SW480 (cell line): ENCODE data around the gene MSX1.
"Not testable (repeated sequence)": the region's sequence is repeated elsewhere in the genome, so short reads cannot be mapped to it uniquely, and the experiment has no call there.

ENCODE experiments used
- DNase-seq: peaks from one replicate; pipeline ENCODE4 v3.0.0-alpha.2; 2016; ENCODE audit warnings: low spot score

Gene MSX1

DNA sequence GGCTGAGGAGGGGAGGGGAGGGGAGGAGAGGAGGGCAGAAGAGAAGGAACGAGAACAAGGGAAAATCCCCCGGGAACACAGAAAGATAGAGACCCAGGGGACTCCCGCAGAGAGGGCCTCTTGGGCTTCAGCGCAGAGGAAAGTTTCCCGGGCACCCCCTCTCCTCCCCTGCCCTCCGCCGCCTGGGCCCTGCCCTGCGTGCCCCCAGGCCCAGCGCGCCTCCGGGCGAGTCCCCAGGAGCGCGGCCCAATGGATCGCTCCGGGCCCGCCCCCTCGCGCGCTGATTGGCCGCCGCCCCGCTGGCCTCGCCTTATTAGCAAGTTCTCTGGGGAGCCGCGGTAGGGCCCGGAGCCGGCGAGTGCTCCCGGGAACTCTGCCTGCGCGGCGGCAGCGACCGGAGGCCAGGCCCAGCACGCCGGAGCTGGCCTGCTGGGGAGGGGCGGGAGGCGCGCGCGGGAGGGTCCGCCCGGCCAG, at the start of gene MSX1:
Gene MSX1, plus strand, starts transcription at position 341 of the 474 bp plus-strand sequence. CDS start 235 bp downstream, outside the sequence.
- peak; percentile 82 for DNase-seq

DNA sequence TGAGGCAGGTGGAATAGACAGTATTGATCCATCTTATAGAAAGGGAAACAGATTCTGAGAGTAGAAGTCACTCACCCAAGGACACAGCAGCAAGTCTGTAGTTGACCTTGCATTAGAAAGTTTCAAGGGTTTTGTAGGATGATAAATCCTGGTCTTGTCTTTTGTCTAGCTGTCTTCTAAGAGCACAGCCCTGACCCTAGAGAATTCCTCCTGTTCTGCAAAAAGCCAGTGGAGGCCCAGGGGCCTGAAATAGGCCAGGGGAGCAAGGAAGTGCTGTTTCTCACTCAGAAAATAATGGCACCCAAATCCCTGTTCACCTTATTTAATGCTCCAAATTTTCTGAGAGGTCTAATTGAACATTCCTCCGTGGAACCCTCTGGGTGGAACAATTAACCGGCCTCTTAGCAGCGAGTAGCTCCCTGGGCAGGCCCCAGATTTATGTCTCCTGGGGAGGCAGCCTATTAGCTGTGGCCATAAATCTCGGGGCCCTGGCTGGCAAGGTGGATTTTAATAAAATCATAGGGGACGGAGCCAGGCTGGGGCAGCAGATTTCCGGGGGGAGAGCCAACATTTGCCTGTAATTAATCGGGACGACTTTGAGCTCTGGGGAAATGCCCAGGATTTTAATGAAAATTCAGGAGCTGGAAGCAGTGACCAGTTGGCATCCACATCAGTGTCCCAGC, 49.2 kb upstream of the MSX1 start:
- no peak for DNase-seq

DNA sequence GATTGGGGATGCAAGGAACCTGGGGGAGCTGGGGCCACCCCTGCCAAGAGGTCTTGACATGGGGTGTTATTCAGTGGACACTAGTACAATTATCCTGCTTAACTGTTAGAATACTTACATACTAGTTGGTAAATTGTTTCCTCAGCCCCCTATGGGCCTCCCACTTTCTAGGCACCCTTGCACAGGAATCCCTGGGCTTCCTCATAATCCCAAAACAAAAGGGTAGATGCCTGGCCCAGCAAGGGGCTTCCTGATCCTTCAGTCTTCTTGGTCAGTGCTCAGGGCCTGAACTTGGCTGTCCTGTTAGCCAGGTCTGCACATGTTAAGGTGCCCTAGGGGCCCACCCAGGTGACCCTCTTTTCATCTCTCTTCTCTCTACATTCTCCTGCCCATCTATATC, 48.7 kb upstream of the MSX1 start:
- no peak for DNase-seq

DNA sequence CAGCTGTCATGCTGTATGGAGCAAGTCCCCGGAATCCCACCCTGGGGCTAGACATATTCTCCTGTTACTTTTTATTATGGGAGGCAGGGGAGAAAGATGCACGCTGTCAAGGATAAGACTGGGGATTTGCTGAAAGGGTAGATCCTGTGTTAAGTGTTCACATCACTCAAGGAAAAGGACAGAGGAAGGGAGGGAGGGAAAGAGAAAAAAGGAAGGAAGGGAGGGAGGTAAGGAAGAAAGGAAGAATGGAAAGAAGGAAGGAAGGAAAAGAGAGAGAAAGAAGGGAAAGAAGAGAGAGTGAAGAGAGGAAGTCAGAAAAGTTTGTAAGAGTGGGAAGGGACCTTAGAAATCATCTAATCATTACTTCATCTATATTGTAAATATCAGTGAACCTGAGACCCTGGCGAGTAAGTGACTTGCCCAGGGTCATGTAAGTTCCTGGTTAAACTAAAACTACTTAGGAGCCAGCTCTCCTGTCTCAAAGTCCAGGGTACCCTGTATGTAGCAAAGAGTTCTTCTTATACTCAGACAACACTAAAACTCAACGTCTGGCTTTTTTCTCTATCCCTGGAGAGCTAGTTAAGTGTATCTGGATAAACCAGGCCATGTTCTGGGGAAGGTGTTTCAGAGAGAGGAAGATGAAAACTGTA, 47.2 kb upstream of the MSX1 start:
- no peak for DNase-seq

DNA sequence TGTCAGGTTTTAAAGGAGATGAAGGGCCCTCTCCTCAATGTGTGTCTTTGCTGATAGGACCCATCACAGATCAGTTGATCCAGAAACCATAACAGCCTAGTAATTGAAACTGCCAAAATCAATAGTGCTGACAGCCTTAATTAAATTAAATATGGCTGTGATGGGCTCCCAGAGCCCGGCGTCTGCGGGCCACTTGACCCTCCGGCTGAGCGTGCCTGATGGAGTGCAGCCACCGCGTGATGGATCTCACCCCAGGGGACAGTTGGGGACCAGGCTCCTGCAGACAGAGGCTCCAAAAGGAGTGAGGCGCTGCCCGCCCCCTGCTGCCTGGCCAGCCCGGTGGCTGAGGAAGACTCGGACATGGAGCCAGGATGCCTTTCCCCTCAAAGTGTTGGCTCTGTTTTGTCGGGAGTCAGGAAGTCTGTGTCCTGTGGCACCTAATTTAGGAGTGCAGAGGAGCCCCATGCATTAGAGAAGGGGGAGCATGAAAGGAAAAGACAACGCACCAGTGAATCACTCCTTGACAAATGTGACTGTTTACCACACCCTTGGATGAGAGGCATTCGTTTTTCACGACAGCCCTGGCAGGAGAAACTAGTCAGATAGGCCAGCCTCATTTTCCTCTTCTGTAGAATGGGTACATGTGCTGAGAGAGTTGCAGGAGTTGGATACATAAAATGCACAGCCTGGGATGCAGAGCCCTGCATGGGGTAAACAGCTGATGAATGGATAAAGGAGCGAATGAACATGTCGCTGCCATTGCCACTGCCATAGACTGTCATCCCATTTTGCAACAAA, 40.9 kb upstream of the MSX1 start:
- DNase-seq: no peak

DNA sequence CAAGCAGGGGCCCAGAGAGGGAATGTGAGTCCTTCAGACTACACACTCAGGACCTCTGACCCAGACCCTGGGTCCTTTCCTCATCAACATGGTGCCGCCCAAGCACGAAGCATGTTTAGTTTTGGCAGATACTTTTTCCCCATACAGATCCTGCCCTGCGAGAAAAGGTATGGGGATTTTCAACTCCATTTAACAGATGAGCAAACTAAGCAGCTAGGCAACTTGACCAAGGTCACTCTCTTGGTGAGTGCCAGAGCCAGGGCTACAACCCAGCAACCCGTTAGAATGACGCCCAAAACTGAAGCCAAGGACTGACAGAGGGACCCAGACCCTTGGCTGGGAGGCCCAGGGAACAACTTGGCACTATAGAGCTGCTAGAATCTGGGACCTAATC, 40.3 kb upstream of the MSX1 start:
- DNase-seq: no peak

DNA sequence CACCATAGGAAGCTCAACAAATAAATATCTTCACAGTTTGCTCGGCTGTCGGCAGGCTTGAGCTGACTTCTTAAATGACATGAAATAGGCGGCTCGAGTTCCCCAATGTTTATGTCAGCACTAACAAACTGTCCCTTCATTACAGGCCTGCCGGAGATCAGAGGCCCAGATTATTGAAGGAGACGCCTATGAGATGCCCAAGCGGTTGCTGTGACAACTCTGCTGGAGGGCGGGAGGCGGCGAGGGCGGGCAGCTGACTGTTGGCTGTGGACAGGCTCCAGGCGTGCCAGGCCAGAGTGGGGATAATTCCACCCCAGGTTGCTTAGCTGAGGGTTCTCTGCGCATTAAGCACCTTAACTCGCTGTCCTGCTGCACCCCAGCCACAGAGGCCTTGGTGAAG, 39.2 kb upstream of the MSX1 start:
- no peak for DNase-seq

DNA sequence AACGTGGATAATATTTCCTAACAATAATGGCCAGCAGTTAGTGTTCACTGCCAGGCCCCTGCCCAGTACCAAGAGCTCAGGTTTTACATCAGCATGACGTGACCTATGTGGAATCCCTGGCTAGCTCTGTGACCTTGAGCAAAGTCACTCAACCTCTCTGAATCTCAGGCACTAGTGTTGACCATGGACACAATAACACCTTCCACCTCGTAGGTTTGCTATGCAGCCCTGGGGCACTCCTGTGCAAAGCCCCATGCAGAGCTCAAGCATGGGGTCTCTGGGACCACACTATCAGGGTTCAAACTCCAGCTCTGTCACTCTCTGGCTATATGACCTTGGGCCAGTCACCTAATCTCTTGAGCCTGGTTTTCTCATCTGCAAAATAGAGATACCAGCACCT, 38.7 kb upstream of the MSX1 start:
- DNase-seq: no peak

DNA sequence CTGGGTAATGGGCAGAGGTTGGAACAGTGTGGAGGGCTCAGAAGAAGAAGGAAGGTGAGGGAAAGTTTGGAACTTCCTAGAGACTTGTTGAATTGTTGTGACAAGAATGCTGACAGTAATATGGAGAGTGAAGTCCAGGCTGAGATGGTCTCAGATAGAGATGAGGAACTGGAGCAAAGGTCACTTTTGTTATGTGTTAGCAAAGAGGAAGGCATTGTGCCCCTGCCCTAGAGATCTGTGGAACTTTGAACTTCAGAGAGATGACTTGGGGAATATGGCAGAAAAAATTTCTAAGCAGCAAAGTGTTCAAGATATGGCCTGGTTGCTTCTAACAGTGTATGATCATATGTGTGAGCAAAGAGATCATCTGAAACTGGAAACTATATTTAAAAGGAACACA, 37.9 kb upstream of the MSX1 start:
- no peak for DNase-seq

DNA sequence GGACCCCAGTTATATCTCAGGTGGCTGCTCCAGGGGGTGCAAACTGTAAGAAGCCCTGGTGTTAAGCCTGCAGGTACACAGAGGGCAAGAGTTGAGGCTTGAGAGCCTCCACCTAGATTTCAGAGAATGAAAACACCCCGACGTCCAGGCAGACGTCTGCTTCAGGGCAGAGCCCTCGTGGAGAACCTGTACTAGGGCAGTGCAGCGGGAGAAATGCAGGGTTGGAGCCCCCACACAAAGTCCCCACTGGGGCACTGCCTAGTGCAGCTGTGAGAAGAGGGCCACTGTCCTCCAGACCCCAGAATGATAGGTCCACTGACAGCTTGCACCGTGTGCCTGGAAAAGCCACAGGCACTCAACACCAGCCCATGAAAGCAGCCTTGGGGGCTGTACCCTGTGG, 37.2 kb upstream of the MSX1 start:
- DNase-seq: not testable (repeated sequence)

DNA sequence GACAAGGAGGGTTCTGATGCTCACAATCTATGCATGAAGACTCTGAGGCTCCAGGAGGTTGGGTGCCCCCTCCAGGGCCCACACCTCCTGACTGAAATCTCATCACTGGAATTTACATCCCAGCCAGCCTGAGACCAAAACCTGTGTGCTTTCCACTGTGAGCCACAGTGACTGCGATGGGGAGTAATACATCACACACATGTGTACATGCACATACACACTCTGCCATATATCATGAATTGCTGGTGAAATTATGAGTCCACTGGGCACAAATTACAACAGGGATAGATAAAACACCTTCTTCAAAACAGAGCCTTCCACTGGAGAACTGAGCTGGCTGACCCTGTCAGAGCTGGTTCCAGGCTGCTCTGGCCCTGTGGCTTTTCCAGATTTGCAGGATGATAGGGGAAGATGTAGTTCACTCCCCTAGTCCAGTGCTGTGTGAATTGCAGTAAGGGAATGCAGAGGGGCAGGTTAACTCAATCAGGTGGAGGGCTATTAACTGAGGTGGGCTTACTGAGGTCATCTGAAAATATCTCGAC, 35.8 kb upstream of the MSX1 start:
- no peak for DNase-seq

DNA sequence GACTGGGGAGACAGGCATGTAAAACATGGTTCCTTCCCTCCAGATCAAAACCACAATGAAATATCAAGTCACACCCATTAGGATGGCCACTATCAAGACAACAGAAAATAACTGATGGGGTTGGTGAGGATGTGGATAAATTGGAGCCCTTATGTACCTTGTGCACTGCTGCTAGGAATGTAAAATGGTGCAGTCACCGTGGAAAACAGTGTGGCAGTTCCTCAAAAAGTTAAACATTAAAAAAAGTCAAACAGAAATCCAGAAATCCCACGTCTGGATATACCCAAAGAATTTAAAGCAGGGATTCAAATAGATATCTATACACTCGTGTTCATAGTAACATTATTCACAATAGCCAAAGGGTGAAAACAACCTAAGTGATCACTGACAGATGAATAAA, 35.2 kb upstream of the MSX1 start:
- DNase-seq: no peak

DNA sequence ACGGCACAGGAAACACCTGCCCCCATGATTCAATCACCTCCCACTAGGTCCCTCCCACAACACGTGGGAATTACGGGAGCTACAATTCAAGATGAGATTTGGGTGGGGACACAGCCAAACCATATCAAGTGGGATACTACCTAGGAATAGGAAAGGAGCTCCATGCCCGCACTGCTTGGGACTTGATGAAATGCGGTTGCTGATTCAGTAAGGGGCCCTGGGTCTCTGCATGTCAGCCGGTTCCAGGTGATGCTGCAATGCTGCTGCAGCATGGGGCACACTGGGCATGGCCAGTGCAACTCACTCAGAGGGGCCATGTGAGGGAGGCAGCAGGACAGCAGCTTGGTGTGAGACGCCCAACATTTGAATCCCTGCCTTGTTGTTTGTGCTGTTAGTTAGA, 34.0 kb upstream of the MSX1 start:
- no peak for DNase-seq

DNA sequence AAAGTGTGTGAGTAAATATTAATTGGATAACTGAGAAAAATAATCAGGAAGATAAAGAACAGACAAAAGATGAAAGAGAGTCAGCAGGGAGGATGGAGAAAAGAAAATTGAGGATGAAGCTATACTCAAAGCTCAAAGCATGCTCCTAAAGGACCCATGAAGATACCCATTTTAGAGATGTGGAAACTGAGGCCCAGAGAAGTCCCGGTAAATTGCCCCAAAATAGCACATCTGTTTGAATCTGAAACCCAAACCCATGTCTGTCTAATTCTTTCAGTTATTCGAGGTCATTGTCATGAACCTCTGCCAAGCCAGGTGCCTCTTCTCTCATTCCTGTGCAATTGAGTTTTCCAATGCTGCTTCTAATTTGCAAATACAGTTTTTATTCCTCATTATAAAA, 29.6 kb upstream of the MSX1 start:
- DNase-seq: no peak

DNA sequence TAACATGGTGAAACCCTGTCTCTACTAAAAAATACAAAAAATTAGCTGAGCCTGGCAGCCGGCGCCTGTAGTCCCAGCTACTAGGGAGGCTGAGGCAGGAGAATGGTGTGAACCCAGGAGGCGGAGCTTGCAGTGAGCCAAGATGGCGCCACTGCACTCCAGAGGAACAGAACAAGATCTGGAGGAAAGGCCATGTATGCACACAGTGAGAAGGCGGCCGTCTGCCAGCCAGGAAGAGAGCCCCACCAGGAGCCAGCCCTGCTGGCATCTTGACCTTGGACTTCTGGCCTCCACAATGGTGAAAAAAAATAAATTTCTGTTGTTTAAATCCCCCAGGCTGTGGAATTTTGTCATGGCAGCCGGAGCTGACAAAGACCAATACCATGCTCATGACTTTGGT, 28.2 kb upstream of the MSX1 start:
- DNase-seq: no peak

DNA sequence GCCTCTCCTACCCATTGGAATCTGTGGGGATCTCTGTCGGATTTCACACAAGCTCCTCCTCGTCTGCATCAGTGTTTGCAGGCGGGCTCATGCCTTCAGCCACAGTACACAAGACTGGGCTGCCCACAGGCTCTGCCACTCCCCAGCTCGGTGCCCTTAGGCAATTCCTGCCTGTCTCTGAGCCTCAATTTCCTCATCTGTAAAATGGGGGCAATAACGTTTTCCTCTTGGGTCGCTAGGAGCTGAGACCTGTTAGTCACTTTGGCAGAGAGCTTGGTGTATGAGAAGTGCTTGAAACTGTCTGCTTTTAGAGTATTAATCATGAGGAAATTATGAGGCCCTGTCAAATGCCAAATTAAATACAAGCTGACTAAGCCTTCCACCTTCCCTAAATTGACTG, 27.6 kb upstream of the MSX1 start:
- DNase-seq: no peak

DNA sequence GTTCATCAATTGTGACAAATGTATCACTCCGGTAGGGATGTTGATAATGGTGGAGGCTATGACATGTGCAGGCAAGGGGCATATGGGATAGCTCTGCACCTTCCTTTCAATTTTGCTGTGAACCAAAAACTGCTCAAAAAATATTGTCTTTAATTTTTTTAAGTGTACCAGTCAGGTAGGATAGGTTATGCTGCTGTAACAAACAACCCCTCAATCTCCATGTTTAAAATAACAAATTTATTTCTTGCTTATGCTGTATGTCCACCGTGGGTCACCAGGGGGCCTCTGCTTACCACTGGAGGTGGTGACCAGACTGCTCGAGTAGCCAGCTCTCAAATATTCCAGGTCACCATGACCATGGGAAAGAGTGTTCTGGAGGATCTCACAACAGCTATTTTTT, 23.4 kb upstream of the MSX1 start:
- no peak for DNase-seq

DNA sequence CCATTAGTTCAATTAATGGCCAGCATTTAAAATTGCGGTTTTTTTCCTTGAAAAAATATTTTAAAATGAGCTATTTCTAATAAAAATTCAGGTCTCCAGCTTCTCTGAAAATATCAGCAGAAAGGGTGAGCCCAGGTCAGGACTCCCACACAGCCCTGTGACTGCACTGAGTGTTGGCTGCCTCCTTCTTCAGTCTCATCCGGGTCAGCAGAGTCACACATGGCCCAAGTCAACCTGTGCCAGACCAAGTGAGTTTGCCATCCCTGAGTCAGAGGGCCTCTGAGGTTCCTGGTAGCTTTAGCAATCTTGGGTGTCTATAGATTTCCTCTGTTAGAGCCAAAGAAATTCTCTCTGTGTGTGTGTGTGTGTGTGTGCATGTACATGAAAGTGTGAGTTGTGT, 22.1 kb upstream of the MSX1 start:
- DNase-seq: no peak

DNA sequence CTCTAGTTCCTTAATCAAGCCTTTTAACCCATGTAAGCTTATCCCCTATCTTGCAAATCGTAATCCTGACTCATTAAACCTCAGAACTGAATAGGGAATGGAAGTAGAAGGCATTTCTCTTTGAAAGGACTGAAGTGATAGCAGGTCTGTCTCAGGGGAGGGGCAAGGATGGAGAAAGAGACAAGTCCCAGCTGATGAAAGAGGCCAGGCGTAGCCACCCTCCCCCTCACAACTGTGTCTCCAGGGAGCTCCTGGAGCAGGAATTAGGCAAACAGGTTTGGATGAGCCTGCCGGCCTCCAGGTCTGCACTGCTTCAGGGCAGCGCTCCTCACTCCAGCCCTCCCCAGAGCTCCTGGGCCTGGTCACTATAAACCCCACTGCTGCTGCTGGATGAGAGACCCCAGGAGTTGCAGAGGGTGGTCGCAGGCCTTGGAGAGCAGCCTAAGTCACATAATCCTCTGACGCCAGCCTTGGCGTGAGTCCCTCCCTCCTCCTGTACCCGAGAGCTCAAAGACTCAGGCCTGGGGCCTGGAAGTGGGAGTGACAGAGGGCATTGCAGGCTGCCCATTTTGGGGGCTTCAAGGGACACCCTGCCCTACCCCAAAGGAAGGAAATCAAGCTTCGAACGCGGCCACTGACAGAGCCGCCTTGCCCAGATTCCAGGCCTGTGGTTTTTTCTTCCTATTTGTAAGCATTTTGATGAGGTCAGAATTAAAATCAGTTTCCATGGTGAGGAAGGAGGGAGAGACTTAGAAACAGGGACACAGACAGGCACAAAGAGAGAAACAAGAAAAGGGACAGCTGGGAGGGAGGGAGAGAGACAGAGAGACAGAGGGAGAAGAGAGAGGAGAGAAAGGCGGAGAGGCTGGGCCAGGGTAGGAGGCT, 21.2 kb upstream of the MSX1 start:
- DNase-seq: no peak

DNA sequence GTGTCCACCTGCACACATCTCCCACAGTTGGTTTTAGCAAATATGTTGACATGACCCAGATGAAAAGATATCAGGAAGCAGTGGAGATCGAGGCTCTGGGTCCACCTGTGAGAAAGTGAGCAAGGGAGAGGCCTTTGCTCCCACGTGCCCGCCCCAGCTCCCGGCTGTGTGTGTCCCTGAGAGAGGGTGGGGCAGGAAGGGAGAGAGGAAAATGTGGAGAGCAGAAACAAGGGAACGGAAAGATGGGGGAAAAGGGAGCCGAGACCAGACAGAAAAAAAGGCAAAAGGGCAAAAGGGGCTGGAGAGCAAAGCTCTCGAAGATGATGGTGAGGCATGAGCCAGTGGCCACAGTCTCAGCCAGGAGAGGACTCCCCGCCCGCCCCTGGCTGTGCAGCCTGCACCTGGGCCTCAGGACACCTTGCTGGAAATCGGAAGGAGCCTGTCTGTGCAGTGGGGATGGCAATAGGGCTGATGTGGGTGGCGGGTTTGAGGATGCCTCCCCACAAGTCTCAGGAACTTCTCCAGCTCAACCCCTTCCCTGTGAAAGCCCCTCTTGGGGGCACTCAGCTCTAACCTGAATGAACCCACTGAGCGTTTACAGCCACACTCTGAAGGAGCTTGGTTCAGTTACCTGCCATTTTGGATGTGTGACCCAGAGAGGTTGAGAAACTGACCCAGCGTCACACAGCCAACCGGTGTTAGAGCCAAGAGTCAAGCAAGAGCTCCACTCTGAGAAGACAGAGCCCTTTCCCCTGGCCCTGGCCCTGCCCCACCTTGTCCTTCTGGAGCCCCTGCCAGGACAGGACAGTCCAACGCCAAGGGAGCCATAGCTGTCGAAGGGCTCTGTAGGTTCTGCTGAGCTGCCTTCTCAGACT, 20.3 kb upstream of the MSX1 start:
- DNase-seq: peak; percentile 28

DNA sequence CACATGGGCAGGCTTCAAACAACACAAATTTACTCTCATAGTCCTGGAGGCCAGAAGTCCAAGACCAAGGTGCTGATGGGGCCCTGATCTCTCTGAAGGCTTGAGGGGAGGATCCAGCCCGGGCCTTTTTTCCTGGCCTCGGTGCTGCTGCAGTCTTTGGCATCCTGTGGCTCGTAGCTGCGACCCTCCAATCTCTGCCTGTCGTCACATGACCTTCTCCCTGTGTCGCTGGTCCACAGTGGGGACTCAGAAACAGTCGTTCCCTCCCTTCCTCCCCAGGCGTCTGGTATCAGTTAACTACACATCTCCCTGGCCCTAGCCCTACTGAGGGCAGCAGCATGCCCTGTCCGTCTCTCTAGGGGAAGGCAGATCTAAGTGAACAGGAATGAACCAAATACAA, 19.1 kb upstream of the MSX1 start:
- DNase-seq: no peak
